HL-60 (cell line): Measurements from ENCODE around the gene UBE2D1.

Experiments used
- DNase-seq, 2 experiments: peaks; one replicate each; pipeline ENCODE4 v3.0.0-alpha.2; 2010 to 2020; ENCODE audit warnings: low read depth in 1 of 2, low spot score in 1 of 2
- H3K27ac ChIP-seq: fragments of 250-450 bp; sonication (Bioruptor Pico); replicated peaks from 2 replicates; pipeline ENCODE4 v1.5.1; 2020; ENCODE audit warnings: mild to moderate bottlenecking, moderate library complexity
- H3K27me3 ChIP-seq: fragments of 250-450 bp; sonication (Bioruptor Pico); 2 replicates; pipeline ENCODE4 v1.5.1; 2021; ENCODE audit warnings: mild to moderate bottlenecking, moderate library complexity; ENCODE audit not compliant: insufficient read depth, poor library complexity, severe bottlenecking
- H3K4me3 ChIP-seq: replicated peaks from 2 replicates; pipeline ENCODE4 v1.5.1; 2011; ENCODE audit warnings: mild to moderate bottlenecking, control low read depth, low read length; ENCODE audit not compliant: insufficient read depth
- GABPA ChIP-seq: IDR thresholded peaks from 2 replicates; pipeline ENCODE4 v1.6.1; 2012; ENCODE audit warnings: low read depth
- POLR2AphosphoS5 ChIP-seq: IDR thresholded peaks from 2 replicates; pipeline ENCODE4 v1.6.1; 2012; ENCODE audit warnings: low read depth
- SPI1 ChIP-seq: IDR thresholded peaks from 2 replicates; pipeline ENCODE4 v1.6.1; 2012; ENCODE audit warnings: low read depth, mild to moderate bottlenecking, borderline replicate concordance
- TF ChIP-seq, protein P1 (sequence below): IDR thresholded peaks from 2 replicates; pipeline ENCODE4 v1.6.1; 2012; ENCODE audit warnings: low read depth; ENCODE audit not compliant: insufficient replicate concordance
- TF ChIP-seq, protein P2 (sequence below): IDR thresholded peaks from one replicate; pipeline ENCODE4 v1.5.1; 2011; ENCODE audit warnings: low read length, control low read depth, inconsistent platforms; ENCODE audit not compliant: insufficient read depth

Gene UBE2D1

DNA sequence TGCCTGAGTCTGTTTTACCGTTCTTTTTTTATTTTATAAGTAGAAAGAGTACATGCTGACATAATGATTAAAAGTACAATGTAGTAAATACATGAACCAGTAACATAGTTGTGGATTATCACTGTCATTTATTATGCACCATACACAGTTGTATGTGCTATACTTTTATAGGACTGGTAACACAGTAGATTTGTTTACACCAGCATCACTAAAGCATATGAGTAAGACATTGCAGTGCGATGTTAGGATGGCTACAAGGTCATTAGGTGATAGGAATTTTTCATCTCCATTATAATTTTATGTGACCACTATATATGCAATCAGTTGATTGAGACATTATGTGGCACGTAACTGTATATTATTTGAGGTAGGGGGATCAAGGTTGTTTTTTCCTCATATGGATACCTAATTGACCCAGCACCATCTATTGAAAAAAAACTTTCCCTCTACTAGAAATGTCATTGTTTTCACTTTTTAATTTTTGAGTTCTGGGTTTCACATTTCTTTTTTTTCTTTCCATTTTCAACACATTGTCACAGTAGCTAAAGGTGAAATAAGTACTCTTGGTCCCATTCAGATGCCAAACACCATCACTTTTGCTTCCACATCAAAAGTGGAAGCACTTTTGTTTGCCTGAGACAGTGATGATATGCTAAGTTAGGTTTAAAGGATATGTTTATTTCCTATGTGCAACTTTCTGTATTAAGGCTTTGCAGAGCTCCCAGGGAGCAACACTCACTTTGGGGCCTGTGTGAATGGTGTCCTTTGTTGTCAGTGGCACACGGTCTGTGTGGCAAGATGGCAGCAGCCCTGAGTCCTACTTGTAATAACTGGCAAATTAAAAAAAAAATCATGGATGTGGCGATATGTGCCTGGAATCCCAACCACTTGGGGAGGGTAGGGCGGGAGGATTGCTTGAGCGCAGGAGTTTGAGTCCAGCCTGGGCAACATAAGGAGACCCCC is 17.1 kb downstream of the UBE2D1 start:
- DNase-seq, result no peak
- no peaks in the 10 kb centered on the region for H3K27me3 ChIP-seq
- TF ChIP-seq, protein P1, sequence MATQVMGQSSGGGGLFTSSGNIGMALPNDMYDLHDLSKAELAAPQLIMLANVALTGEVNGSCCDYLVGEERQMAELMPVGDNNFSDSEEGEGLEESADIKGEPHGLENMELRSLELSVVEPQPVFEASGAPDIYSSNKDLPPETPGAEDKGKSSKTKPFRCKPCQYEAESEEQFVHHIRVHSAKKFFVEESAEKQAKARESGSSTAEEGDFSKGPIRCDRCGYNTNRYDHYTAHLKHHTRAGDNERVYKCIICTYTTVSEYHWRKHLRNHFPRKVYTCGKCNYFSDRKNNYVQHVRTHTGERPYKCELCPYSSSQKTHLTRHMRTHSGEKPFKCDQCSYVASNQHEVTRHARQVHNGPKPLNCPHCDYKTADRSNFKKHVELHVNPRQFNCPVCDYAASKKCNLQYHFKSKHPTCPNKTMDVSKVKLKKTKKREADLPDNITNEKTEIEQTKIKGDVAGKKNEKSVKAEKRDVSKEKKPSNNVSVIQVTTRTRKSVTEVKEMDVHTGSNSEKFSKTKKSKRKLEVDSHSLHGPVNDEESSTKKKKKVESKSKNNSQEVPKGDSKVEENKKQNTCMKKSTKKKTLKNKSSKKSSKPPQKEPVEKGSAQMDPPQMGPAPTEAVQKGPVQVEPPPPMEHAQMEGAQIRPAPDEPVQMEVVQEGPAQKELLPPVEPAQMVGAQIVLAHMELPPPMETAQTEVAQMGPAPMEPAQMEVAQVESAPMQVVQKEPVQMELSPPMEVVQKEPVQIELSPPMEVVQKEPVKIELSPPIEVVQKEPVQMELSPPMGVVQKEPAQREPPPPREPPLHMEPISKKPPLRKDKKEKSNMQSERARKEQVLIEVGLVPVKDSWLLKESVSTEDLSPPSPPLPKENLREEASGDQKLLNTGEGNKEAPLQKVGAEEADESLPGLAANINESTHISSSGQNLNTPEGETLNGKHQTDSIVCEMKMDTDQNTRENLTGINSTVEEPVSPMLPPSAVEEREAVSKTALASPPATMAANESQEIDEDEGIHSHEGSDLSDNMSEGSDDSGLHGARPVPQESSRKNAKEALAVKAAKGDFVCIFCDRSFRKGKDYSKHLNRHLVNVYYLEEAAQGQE, result no peak
- TF ChIP-seq, protein P2, sequence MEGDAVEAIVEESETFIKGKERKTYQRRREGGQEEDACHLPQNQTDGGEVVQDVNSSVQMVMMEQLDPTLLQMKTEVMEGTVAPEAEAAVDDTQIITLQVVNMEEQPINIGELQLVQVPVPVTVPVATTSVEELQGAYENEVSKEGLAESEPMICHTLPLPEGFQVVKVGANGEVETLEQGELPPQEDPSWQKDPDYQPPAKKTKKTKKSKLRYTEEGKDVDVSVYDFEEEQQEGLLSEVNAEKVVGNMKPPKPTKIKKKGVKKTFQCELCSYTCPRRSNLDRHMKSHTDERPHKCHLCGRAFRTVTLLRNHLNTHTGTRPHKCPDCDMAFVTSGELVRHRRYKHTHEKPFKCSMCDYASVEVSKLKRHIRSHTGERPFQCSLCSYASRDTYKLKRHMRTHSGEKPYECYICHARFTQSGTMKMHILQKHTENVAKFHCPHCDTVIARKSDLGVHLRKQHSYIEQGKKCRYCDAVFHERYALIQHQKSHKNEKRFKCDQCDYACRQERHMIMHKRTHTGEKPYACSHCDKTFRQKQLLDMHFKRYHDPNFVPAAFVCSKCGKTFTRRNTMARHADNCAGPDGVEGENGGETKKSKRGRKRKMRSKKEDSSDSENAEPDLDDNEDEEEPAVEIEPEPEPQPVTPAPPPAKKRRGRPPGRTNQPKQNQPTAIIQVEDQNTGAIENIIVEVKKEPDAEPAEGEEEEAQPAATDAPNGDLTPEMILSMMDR, result no peak
- TF ChIP-seq SPI1 (no peak), POLR2AphosphoS5 (no peak), GABPA (no peak)
- H3K27ac ChIP-seq, result no peak overlapping the region; the same call in 1 of the 2 replicates
- H3K4me3 ChIP-seq, result no peak overlapping the region

DNA sequence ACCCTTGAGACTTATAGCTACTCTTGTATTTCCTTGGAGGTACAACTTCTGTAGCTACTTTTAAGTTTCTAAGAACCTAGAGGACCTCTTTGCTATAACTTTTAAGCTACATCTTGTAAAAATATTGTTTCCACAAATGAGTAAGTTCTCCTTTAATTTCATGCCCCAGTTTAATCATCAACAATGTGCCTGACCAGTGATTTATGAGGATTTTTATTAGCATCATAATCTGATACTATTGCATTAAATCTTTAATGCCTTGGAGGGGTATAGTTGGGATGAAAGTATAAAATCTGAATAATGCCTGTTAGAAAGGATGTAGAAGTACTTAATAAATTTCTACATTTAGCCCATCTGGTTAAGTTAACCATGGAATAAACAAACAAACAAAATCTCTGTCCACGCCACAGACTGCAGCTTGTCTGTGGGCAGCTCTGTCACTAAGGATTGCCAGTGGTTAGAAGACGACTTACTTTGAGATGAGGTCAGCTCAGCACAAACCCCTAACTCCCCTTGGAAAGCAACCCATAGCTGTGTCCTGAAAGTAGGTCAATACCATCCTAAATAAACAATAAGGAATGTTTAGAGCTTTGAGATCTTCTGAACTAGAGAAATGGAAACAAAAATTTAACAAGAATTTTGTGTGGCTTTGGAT is 18.3 kb downstream of the UBE2D1 start:
- no peak overlapping the region for H3K27ac ChIP-seq
- H3K4me3 ChIP-seq, result no peak overlapping the region
- no peaks in the 10 kb centered on the region for H3K27me3 ChIP-seq
- DNase-seq, result no peak
- TF ChIP-seq, protein P1, result no peak
- TF ChIP-seq GABPA (no peak), SPI1 (no peak), POLR2AphosphoS5 (no peak)
- TF ChIP-seq, protein P2, result no peak

DNA sequence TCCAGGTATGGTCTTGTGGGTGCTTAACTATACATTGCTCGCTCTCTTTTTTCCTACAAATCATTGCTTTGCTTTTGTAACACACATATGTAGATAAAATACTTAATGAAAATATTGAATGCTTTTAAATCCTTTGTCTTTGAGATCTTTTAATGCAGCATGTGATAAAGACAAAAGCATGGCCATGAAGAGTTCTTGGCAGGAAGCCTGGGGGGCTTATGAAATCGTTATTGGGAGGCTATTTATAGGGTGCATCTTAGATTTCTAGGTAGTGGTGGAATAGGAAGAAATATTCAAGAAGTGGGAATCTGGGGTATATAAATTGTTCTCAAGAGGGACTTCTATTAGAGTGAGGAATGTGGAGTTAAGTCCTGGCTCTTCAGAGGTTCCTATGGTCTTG is 21.9 kb downstream of the UBE2D1 start:
- TF ChIP-seq, protein P1, result no peak
- no peak for TF ChIP-seq GABPA
- no peak for TF ChIP-seq SPI1
- TF ChIP-seq POLR2AphosphoS5, result no peak
- TF ChIP-seq, protein P2, result no peak
- Histone ChIP-seq H3K27me3 (no peaks in the 10 kb centered on the region), H3K27ac (no peak overlapping the region), H3K4me3 (no peak overlapping the region)
- no peak for DNase-seq
